ENCODE results near the gene SLC27A5.
"Not testable (repeated sequence)": the region's sequence is repeated elsewhere in the genome, so short reads cannot be mapped to it uniquely, and the experiment has no call there.

The SLC27A5 gene

DNA sequence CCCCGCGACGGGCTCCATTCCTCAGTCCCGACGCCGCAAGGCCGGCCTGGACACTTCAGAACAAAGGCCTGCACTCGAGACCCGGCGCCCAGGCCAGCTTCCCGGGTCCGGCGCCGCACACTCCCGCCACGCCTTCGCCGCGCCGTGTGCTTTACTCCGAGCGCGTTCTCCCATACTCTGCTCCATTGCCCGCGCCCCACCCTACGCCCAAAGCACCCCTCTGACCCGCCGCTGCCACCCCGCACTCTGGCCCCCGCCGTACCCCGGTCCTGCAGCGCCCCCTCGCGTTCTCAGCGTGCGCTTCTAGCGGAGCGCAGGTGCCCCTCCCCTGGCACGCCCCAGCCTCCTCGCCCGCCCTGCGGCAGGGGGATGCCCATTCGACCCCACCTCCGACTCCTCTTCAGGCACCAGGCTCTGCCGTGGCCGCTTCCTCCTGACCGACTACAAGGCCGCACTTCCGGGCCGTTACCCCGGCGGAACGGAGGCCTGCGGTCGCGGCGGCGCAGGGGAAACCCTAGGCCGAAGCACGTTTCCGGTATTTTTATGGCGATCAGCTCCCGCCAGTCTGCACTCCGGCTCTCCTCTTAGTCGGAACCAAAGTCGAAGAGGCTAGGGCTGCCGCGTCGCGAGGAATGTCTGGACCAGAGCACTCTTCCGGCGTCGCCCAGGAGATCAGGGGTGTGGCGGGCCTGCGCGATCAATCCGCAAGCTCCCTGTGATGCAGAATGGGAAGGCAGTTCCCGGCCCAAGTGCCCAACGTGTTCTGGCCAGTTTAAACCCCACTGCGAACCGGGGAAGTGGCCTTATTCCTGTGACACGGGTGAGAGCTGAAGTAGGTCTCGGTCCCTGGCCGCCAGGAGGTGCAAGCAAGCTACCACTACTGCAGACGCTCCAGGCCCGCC, 7.8 kb upstream of the SLC27A5 start, which contains the start of gene ZBTB45:
ZBTB45 (minus strand) TSS at position 456 of the 902 bp plus-strand sequence. CDS start 2,137 bp downstream, outside the sequence.
- peak; percentile 86 to 91 for DNase-seq

- DNase-seq = peak; percentile 32 to 36
Measured at GRCh38 chr19:58519087-58519354, 7.2 kb upstream of the SLC27A5 start.

GRCh38 chr19:58518256-58519086, 6.7 kb upstream of the SLC27A5 start:
- DNase-seq = peak in 1 of 2 experiments; percentile 27

DNA sequence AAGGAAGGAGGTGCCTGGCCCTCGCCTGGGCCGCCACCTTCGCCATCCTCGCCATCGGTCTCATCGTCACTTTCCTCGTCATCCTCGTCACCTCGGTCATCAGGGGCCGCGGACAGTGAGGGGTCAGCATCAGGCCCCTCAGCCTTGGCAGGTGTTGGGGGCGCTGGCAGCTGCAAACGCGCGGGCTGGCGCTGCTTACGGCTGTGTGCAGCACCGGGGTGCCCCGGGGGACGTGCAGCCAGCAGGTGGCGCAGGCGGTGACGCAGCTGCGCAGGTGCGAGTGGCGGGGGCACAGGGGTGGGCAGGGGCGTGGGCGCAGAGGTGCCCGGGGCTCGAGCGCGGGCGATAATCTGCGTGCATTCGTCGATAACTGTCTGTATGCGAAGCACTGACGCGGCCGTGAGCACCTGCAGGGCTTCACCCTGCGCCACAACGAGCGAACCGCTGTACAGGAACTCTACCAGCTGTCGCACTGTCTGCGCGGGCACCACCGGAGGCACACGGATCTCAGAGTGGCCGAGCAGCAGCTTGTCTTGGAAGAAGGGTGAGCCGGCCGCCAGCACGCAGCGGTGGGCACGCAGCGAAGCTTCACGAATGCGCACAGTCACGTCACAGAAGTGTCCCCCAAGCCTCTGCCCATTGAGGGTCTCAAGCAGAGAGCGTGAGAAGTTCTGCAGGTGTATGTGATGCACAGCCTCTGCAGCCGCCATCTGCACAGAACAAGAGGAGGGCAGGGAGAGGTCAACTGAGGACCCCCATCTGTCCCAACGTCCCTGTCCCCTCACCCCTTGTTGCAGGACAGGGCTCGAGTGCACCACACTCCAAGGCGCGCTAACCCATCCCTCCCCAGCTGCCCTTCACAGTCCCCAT, 5.4 kb upstream of the SLC27A5 start:
- DNase-seq = no peak

DNA sequence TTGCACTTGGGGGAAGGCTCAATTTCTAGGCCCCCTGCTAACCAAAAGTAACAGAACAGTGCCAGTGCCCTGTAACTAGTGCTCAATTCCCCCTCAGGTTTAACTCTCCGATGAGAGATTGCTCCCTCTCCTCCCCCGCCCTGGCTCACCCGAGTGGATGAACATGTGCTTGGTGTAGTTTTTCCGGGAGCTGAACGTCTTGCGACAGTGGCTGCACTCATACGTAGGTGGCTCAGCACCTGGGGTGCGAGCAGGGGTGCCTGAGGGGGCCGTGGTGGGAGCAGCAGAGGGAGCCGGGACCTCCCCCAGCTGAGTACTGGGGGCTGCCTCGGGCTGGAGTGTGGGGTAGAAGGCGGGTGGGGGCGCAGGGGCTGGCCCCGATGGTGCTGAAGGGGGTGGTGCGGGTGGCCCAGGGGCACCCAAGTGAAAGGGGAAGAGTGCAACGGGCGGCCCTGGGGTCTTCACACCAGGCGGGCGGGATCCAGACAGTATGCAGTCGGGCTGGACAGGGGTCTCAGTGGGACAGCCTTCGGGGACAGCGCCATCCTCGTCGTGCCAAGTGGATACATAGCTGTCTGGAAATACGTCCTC, 4.5 kb upstream of the SLC27A5 start:
- no peak for DNase-seq

- DNase-seq = no peak
Measured at GRCh38 chr19:58515259-58515658, 3.5 kb upstream of the SLC27A5 start.

DNA sequence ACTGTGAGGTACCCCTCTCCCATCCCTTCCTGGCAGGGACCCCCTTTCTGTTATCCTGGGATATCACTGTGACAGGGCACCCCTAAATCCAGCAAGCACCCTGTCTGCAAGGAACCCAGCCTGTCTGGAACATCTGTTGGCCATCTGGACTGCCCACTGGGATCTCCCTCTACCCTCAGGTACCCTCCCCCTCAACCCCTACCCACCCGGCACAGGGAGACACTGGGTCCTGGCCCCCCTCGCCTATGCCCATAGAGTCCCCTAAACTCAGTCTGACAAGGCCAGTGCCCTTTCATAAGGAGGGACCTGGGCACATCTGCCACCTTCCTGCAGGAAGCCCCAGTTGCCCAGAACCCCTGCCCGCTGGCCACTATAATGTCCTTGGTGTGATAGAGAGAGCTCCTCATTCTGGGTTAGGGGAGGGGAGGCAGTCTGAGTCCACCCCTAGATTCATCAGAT, 2.8 kb upstream of the SLC27A5 start:
- no peak for DNase-seq

DNA sequence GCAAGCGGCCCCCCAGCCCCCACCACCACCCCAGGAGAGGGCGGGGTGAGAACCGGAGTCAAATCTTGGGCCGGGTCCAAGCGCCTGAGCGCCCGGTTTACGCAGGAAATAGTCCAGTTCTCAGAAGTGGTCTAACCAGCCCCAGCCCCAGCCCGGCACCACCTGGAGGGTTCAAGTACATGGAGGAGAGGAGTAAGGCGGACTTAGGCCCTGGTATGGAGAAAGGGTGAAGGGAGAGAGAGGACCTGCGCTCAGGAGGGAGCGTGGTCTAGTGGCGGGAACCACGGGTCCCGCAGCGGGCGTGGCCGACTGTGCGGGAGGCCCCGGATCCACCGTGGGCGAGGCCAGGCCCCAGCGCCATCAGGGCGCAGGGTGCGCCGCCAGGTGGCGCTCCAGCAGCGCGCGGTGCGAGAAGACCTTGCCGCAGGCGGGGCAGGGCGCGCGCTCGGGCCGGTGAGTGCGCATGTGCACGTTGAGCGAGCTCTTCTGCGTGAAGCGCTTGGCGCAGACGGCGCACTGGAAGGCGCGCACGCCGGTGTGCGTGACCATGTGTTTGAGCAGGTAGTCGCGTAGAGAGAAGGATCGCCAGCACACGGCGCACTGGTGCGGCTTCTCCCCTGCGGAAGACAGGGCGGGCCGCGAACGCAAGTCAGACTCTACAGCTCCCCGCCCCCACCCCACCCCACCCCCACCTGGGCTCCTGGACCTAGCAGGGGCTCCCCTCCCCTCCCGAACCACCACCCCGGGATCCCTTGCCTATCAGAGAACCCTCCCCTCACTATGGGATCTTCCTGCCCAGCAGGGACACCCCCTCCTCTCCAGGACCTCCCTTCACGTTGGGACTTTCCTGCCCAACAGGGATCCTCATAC, 2.1 kb upstream of the SLC27A5 start:
- DNase-seq = peak; percentile 85 to 90

- no peak for DNase-seq
Measured at GRCh38 chr19:58513213-58513693, 1.5 kb upstream of the SLC27A5 start.

DNA sequence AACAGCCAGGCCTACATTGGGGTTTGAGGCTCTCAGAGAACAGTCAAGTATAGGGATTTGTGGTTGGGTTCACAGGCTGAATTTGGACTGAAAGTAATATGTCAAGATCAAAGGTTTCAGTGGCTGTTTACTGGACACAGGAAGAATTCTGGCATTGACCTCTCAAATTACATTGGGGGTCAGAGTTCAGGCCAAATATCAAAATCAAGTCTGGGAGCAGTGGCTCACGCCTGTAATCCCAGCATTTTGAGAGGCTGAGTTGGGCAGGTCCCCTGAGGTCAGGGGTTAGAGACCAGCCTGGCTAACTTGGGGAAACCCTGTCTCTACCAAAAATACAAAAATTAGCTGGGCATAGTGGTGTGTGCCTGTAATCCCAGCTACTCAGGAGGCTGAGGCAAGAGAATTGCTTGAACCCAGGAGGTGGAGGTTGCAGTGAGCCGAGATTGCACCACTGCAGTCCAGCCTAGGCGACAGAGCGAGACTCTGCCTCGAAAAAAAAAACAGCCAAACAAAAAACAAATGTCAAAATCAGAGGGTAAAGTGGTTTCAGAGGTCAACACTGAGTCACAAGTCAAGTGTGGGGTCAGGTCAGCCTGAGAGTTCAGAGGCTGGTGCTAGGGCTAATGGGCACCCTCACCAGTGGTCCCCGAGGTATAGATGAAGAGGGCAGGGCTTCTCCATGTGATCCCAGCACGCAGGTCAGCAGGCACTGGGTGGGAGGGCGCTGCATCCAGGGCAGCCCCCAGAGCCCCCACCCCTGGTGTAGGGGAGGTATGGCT, 1.5 kb downstream of the SLC27A5 start:
- no peak for DNase-seq

- DNase-seq = no peak
Measured at GRCh38 chr19:58509731-58510083, 2.1 kb downstream of the SLC27A5 start.

- not testable (repeated sequence) for DNase-seq
Measured at GRCh38 chr19:58507602-58508223, 4.1 kb downstream of the SLC27A5 start.

- no peak for DNase-seq
Measured at GRCh38 chr19:58500242-58500641, 11.6 kb downstream of the SLC27A5 start.

GRCh38 chr19:58499021-58499927, 12.5 kb downstream of the SLC27A5 start:
- peak; percentile 96 to 99 for DNase-seq

- no peak for DNase-seq
Measured at GRCh38 chr19:58498316-58499020, 13.3 kb downstream of the SLC27A5 start.

DNA sequence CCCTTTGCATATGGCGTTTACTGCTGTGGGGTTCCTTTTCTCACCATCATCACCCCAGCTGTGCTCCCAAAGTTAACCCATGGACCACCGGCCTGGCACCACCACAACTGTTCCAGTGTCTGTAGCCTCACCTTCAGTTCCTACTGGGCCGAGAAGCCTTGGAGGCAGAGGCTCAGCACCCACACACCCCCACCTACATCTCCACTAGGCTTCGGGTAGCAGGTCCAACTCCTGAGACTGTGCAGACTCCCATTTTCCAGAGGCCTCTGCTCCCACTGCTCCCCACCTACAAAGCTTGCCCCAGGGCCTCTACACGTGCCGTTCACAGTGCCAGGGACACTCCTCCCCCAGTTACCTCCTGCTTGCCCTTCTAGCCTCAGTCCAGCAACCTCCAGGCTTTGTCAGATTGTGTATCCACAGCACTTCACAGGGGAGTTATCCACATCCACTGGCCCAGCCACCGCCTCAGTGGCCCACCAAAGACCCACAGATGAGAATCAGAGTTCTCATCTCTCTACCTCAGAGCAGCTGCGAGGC, 14.1 kb downstream of the SLC27A5 start:
- DNase-seq = no peak

DNA sequence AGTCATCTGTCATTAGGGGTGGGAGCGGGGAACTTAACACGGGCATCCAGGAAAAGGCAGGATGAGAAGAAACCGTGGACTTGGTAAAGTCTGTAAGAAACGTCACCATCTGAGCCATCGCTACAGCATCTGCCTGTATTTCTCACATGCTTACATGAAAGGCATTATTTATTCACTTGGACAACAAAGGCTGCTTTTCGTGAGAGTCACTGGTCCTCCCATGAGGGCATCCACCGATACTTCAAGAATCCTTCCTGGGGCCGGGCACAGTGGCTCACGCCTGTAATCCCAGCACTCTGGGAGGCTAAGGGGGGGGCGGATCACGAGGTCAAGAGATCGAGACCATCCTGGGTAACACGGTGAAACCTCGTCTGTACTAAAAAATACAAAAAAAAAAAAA, 19.5 kb downstream of the SLC27A5 start:
- DNase-seq = no peak

- no peak for DNase-seq
Measured at GRCh38 chr19:58491393-58491792, 20.4 kb downstream of the SLC27A5 start.

Data from AML-193 (cell line).